Right cardiac atrium (tissue), 5 donors: ENCODE data around the gene MAP2K1. TPM values are rescaled to one million over a fixed set of nuclear protein-coding genes. Genes with fewer than 3 reads are reported as not detected.

Experiments used
- ATAC-seq, 2 donors: fragments of 200-7000 bp; cut with Tn5 transposase; one replicate each; pipeline versions ENCODE4 v1.8.0 to v1.9.1; 2020; ENCODE audit warnings: moderate library complexity in 2 of 2, mild to moderate bottlenecking in 1 of 2
- DNase-seq, 3 donors: peaks; one replicate each; pipeline ENCODE4 v3.0.0-alpha.2; 2020
- H3K27ac ChIP-seq: one replicate; pipeline ENCODE4 v1.5.1; 2013; ENCODE audit warnings: mild to moderate bottlenecking, low read length, control low read depth, moderate library complexity
- H3K27me3 ChIP-seq: one replicate; pipeline ENCODE4 v1.6.1; 2013; ENCODE audit not compliant: control insufficient read depth, insufficient read depth
- H3K4me1 ChIP-seq: one replicate; pipeline ENCODE4 v1.6.1; 2013; ENCODE audit warnings: low read length; ENCODE audit not compliant: control insufficient read depth, insufficient read depth
- H3K4me3 ChIP-seq: one replicate; pipeline ENCODE4 v1.5.1; 2013; ENCODE audit warnings: low read length, control low read depth
- H3K9me3 ChIP-seq: one replicate; pipeline ENCODE4 v1.6.1; 2013; ENCODE audit warnings: low read length; ENCODE audit not compliant: control insufficient read depth
- WGBS: extraction: QIAGEN DNeasy Blood & Tissue Kit; methylation state at CpG from one replicate; pipeline ENCODE4 v1.1.7; 2013; 5-methylcytosine and 5-hydroxymethylcytosine counted together
- intact Hi-C, 4 donors: fragments of 100-400 bp; cut with DNase I; formaldehyde crosslinking; loops; one replicate each; pipeline versions ENCODE4 v1.11.0 to v1.14.0; 2022 to 2023
- polyA plus RNA-seq: library from polyadenylated mRNA; stranded (reverse); fragments of 200-250 nt; gene quantifications from one replicate; pipeline ENCODE4 v1.2.3, GENCODE V29; 2013
- total RNA-seq, 4 donors: library from RNA; stranded (reverse); fragmentation: NEBNext Ultra II Directional; extraction: Animal tissue kit (Norgen Biotek cat#: 25700); gene quantifications; one replicate each; pipeline ENCODE4 v1.2.1, GENCODE V29; 2021
- donor health status: healthy with polysubstance abuse.
- donor health status: DM: no; HTN: yes; CAD: no.
- donor health status: DM: no; HTN: no; CAD: no.
- donor health status: DM: no; HTN: yes; CAD: no; lungs with severe emphysema.
- donor health status: DM: yes; HTN: yes; CAD: no.

The MAP2K1 gene
- total and polyA plus RNA-seq, 5 donors: 32.6 to 45.9 (median 38.4) TPM

DNA sequence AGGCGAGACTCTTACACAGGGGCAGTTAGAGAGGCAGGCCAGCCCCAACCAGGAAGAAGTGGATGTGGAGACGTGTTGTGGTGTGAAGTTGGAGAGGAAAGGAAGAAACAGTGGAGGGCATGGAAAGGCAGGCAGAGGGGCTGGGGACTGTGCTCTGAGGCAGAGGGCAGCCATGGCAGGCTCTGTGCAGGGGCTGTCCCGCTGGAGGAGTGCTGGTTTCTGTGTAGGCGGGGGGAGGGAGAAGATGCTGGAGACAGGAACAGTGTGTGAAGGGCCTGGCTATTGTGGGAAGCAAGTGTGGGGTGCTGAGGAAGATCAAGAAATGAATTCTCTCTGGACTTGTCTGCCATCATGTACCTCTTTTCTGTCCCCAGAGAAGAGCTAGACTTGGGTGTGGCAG is 89.8 kb downstream of the MAP2K1 start:
- intact Hi-C loops: loop anchor here in 1 of 4 donors (10.0 kb wide), 1 partner anchor 72 kb away; no protein-coding TSS in a partner anchor

DNA sequence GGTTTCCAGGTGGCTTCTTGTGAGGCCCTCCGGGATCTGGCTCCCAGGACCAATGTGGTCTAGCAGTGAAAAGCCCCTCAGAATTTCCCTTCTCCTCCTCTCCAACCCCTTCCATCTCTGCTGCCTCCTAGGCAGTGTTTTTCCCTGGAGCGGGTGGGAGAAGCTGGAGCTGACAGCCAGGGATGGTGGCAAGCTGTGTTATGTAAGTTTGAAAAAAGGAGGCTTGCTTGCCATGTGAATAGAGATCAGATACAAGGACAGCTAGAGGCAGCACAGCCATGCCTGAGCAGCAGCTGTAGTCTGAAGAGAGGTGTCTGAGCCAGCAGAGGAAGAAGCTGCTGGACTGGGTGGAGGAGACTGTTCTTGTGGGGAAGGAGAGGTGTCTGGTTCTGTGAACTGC is 90.3 kb downstream of the MAP2K1 start:
- no peaks in the 10 kb centered on the region for H3K9me3 ChIP-seq
- WGBS: 93% methylated on average over 2 of the region's 2 CpGs
- no peak for ATAC-seq
- intact Hi-C loops: loop anchor here in 1 of 4 donors (10.0 kb wide), 1 partner anchor 72 kb away; no protein-coding TSS in a partner anchor
- DNase-seq: no peak
- no peak overlapping the region for H3K27ac ChIP-seq
- H3K27me3 ChIP-seq: no peaks in the 10 kb centered on the region
- H3K4me1 ChIP-seq: no peaks in the 10 kb centered on the region
- no peak overlapping the region for H3K4me3 ChIP-seq

More for the DNA sequence above, 89.8 kb downstream of the MAP2K1 start:
- DNase-seq (no peak), ATAC-seq (no peak)
- Histone ChIP-seq H3K4me3 (no peak overlapping the region), H3K4me1 (no peaks in the 10 kb centered on the region), H3K27ac (no peak overlapping the region), H3K27me3 (no peaks in the 10 kb centered on the region), H3K9me3 (no peaks in the 10 kb centered on the region)
- whole genome bisulfite sequencing: 83% methylated on average over 4 of the region's 4 CpGs

DNA sequence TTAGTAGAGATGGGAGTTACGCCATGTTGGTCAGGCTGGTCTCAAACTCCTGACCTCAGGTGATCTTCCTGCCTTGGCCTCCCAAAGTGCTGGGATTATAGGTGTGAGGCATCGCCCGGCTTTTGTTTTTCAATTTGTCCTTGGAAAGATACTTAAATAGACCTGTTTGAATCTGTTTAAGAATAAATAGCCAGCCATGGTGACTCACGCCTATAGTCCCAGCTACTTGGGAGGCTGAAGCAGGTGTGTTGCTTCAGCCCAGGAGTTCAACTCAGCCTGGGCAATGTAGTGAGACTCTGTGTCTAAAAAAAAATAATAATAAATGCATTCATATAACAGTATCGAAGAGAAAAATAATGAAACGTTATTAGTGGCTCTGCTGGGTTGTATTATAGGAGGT is 93.6 kb downstream of the MAP2K1 start:
- H3K27ac ChIP-seq: no peak overlapping the region
- no peak for DNase-seq
- intact Hi-C loops: no loop called here
- 87% methylated on average over 6 of the region's 6 CpGs for WGBS
- no peak overlapping the region for H3K4me3 ChIP-seq
- no peaks in the 10 kb centered on the region for H3K27me3 ChIP-seq
- ATAC-seq: no peak
- H3K9me3 ChIP-seq: no peaks in the 10 kb centered on the region
- H3K4me1 ChIP-seq: no peaks in the 10 kb centered on the region

DNA sequence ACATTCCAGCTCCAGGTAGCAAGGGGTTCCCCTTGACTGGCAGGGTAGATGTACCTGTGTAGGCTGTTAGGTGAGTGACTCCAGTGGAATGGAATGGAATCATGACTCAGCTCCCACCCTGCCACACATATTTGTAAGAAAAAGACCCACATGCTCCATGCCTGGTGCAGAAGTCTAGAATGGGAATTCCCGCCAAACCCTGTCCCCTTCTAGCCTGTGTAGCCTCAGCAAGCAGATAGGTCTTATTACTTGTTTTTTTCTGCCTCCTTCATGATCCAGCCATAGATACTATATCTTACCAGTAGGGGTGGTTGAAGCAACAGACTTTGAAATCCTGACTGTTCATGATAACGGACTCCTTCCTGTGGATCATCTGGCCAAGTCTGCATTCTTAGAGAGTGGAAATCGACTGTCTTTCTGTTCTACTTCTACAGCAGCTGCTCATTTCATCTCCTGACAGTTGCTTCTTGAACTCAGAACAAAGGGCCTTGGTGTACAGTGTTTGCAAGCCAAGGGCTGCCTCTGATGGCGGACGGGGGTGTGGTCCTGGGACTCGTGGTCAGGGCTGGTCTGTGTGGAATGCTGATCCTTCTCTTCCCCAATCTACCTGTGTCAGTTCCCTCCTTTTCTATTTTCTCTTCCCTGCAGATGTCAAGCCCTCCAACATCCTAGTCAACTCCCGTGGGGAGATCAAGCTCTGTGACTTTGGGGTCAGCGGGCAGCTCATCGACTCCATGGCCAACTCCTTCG is 94.6 kb downstream of the MAP2K1 start:
- H3K27me3 ChIP-seq: no peaks in the 10 kb centered on the region
- no peaks in the 10 kb centered on the region for H3K9me3 ChIP-seq
- no peak overlapping the region for H3K4me3 ChIP-seq
- ATAC-seq: no peak
- no peak for DNase-seq
- intact Hi-C loops: no loop called here
- WGBS: 88% methylated on average over 10 of the region's 10 CpGs
- H3K27ac ChIP-seq: no peak overlapping the region
- H3K4me1 ChIP-seq: no peaks in the 10 kb centered on the region

DNA sequence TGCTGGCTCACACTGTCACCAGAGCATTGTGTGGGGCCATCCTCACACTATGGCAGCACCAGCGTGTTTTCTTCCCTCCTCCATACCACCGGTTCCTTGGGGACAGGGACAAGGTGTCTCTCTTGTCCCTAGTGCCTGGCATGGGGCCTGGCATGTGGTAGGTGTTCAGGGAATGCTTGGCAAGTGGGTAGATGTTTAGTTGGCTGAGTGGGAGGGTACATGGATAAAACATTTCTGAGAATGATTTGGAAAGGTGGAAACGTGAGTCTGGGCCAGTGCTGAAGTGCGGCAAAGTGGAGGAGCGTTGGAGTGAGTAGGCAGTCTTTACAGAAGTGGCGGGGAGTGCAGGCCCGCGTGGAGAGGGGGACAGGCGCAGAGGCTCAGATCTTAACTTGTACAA is 95.8 kb downstream of the MAP2K1 start:
- intact Hi-C loops: no loop called here
- Histone ChIP-seq H3K4me1 (no peaks in the 10 kb centered on the region), H3K27me3 (no peaks in the 10 kb centered on the region), H3K9me3 (no peaks in the 10 kb centered on the region), H3K4me3 (no peak overlapping the region), H3K27ac (no peak overlapping the region)
- ATAC-seq (no peak), DNase-seq (no peak)
- WGBS: 83% methylated on average over 9 of the region's 9 CpGs

DNA sequence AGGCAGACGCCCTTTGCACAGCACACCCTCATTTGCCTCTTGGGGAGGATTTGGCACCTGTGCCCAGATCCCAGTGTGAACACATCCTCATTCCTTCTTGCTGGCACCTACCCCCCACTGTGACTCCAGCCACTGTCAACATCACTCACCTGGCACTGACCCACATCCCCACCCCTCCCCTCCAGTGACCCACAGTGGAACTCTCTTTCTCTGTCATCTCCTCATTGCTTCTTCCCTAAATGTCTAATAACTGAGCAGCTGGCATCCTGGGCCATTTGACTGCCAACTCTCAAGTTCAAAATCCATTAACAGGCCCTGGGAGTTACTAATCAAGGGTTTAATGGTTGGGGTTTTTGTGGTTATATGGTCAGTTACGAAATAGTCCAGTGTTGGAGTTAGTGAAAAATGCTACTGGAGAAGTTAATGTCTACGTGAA is 96.4 kb downstream of the MAP2K1 start:
- intact Hi-C loops: no loop called here
- ATAC-seq (peak in 1 of 2 donors; percentile 38), DNase-seq (no peak)
- no peak overlapping the region for H3K4me3 ChIP-seq
- H3K27me3 ChIP-seq: no peaks in the 10 kb centered on the region
- H3K27ac ChIP-seq: no peak overlapping the region
- no peaks in the 10 kb centered on the region for H3K4me1 ChIP-seq
- 86% methylated on average over 3 of the region's 3 CpGs for WGBS
- no peaks in the 10 kb centered on the region for H3K9me3 ChIP-seq

DNA sequence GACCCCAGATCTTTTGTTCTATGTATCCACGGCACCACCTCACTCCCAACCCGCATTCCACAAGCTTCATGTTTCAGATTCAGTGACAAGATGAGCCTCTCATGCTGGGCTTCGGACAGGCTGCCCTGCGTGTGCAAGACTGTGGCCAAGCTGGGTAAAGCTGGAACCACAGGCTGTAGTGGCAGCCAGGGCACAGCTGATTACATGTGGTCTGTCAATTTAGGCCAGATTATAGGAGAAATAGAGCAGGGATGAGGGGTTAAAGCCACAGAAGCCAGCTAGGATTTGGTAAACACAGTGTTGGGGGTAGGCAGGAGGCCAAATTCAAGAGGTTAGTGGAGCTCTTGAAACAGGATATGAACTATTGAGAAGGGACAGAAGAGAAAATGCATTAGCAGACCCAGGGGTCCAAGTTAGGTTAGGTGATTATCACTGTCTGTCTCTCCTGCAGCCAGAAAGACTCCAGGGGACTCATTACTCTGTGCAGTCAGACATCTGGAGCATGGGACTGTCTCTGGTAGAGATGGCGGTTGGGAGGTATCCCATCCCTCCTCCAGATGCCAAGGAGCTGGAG is 97.9 kb downstream of the MAP2K1 start:
- DNase-seq (no peak), ATAC-seq (no peak)
- intact Hi-C loops: loop anchor here in 1 of 4 donors (5.0 kb wide), 1 partner anchor 92 kb away; no protein-coding TSS in a partner anchor
- no peaks in the 10 kb centered on the region for H3K4me1 ChIP-seq
- no peaks in the 10 kb centered on the region for H3K9me3 ChIP-seq
- WGBS: 95% methylated on average over 5 of the region's 5 CpGs
- H3K27me3 ChIP-seq: no peaks in the 10 kb centered on the region
- no peak overlapping the region for H3K27ac ChIP-seq
- no peak overlapping the region for H3K4me3 ChIP-seq

DNA sequence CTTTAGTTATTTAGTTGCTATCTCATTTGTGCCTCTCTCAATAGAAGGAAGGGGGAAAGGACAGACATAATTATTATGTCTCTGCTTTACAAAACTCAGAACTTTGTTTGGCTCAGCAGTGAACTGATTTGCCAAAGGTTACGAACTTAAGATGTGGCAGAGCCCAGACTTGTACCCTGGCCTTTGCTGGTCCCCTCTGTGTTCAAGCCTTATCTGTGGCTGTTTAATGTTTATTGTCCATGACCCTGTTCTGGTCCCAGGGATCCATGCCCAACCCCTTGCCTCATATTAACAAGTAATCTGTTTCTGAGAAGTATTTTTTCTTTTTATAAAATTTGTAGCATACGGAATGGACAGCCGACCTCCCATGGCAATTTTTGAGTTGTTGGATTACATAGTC is 100.2 kb downstream of the MAP2K1 start:
- Histone ChIP-seq H3K27ac (no peak overlapping the region), H3K4me3 (no peak overlapping the region), H3K27me3 (no peaks in the 10 kb centered on the region), H3K9me3 (no peaks in the 10 kb centered on the region), H3K4me1 (no peaks in the 10 kb centered on the region)
- ATAC-seq: no peak
- DNase-seq: no peak
- intact Hi-C loops: loop anchor here in 1 of 4 donors (5.0 kb wide), 1 partner anchor 95 kb away; no protein-coding TSS in a partner anchor
- WGBS: 92% methylated on average over 3 of the region's 3 CpGs

DNA sequence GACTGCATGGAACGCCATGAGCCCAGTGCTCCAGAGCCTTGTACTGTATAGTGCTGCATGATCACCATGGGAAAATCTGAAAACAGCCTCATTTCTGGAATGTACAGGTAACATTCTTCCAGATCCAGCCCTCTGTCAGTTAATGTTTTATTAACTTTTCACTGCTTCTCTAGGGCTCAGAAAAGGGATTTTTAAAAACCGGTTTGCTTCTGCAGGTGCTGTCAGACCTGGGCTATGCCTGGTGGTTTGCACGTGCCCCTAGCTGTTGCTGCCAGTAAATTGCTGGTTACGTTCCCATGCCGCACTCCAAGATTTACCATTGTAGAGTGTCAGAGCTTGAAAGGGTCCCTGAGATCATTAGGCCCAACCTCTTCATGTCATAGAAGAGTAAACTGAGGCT is 101.8 kb downstream of the MAP2K1 start:
- intact Hi-C loops: loop anchor here in 1 of 4 donors (5.0 kb wide), 1 partner anchor 96 kb away; no protein-coding TSS in a partner anchor
- H3K4me3 ChIP-seq: no peak overlapping the region
- no peak overlapping the region for H3K27ac ChIP-seq
- DNase-seq: no peak
- no peaks in the 10 kb centered on the region for H3K27me3 ChIP-seq
- 93% methylated on average over 5 of the region's 5 CpGs for WGBS
- ATAC-seq: no peak
- H3K9me3 ChIP-seq: no peaks in the 10 kb centered on the region
- H3K4me1 ChIP-seq: no peaks in the 10 kb centered on the region

DNA sequence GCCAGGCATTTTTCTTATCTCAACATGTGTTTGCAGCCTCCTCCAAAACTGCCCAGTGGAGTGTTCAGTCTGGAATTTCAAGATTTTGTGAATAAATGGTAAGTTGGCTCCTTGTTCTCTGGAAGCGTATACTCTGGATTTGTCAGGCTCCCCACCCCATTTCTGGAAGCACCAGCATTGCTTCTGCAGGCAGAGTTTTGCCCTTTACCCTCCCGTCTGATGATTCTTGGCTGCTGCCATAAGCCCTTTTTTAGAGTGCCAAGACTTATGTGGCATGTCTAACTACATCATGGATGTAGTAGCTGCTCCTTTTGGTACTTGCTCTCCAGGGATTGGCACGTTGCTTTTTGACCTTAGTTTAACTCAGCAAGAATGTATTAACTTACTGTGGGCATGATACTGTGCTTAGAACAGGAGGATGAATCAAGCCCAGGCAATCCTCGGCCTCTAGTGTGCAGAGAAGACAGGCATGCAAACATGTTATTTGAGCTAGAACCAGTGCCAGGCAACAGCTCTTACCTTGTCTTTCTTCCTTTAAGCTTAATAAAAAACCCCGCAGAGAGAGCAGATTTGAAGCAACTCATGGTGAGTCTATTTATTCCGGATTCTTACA is 102.6 kb downstream of the MAP2K1 start:
- DNase-seq (no peak), ATAC-seq (no peak)
- H3K4me1 ChIP-seq: no peaks in the 10 kb centered on the region
- no peaks in the 10 kb centered on the region for H3K9me3 ChIP-seq
- intact Hi-C loops: loop anchor here in 1 of 4 donors (5.0 kb wide), 1 partner anchor 97 kb away; no protein-coding TSS in a partner anchor
- no peak overlapping the region for H3K4me3 ChIP-seq
- 64% methylated on average over 6 of the region's 6 CpGs for WGBS
- H3K27me3 ChIP-seq: no peaks in the 10 kb centered on the region
- H3K27ac ChIP-seq: no peak overlapping the region

DNA sequence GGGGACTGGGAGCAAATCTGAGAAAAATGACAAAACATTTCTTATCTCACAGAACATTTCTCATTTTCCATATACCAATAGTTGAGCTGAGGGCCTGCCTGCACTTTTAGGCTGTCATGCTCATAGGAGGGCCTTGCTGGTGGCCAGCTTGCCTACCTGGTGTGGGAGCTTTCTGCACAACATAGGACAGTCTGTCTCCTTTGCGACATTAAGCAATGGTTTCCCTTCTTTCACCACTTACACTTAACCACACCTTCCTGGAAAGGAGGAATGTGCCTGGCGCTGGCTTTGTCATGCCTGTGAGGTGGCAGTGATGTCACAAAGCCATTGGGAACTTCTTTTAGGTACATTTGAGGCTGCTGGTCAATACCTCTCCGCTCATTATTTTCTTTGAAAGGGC is 105.1 kb downstream of the MAP2K1 start:
- H3K27ac ChIP-seq: no peak overlapping the region
- H3K27me3 ChIP-seq: no peaks in the 10 kb centered on the region
- no peak overlapping the region for H3K4me3 ChIP-seq
- H3K4me1 ChIP-seq: peaks cover 2% of the 10 kb centered on the region
- ATAC-seq (peak in 1 of 2 donors; percentile 32), DNase-seq (no peak)
- WGBS: 81% methylated on average over 3 of the region's 3 CpGs
- H3K9me3 ChIP-seq: no peaks in the 10 kb centered on the region
- intact Hi-C loops: loop anchor here in 2 of 4 donors (10.0 kb wide), 2 partner anchors 97 to 107 kb away; partner anchors contain the start of gene MAP2K1 (in 1 of the 2)
